K562 (cell line): ENCODE results near the gene MLLT11. TPM values are rescaled to one million over a fixed set of nuclear protein-coding genes. Genes with fewer than 3 reads are reported as not detected.

ENCODE experiments used
- GABPB1 ChIP-seq: sonication (generic); formaldehyde crosslinking; IDR thresholded peaks from 2 replicates; pipeline ENCODE4 v1.8.0; 2022; ENCODE audit warnings: mild to moderate bottlenecking, missing genetic modification reagents
- KLF1 ChIP-seq: fragments of 450-650 bp; IDR thresholded peaks from 2 replicates; pipeline ENCODE4 v1.6.1; 2016; ENCODE audit warnings: missing genetic modification characterization, missing compliant biosample characterization
- KLF6 ChIP-seq: fragments of 250-450 bp; sonication (Bioruptor Pico); IDR thresholded peaks from 2 replicates; pipeline ENCODE4 v1.4.0; 2020; ENCODE audit warnings: mild to moderate bottlenecking, moderate library complexity, borderline replicate concordance
- RBM39 ChIP-seq: fragments of 200-400 bp; formaldehyde crosslinking; optimal IDR thresholded peaks from 2 replicates; pipeline ENCODE3; 2018; ENCODE audit warnings: low read depth, low read length
- TAF15 ChIP-seq: fragments of 200-400 bp; formaldehyde crosslinking; IDR thresholded peaks from 2 replicates; pipeline ENCODE4 v1.6.1; 2017; ENCODE audit warnings: mild to moderate bottlenecking, low read depth, low read length, moderate library complexity
- TEAD2 ChIP-seq: fragments of 450-650 bp; IDR thresholded peaks from 2 replicates; pipeline ENCODE4 v1.6.1; 2016; ENCODE audit warnings: missing genetic modification characterization, control low read depth, missing compliant biosample characterization
- ZNF140 ChIP-seq: fragments of 250-450 bp; sonication (Bioruptor Pico); IDR thresholded peaks from 2 replicates; pipeline ENCODE4 v1.8.0; 2021; ENCODE audit warnings: moderate library complexity, mild to moderate bottlenecking, inconsistent platforms
- polyA plus RNA-seq, 8 experiments: library from polyadenylated mRNA; depleted of rRNA in 4 of 8; stranded (reverse) in 5 of 8; unstranded in 3 of 8; fragments of >200 nt; fragmentation: Nextera tagmentation in 2 of 8; fragmentation: Illumina TruSeq in 1 of 8; extraction: Ambion mirVana in 2 of 8; extraction: Trizol in 1 of 8; gene quantifications; 2 replicates each; pipeline versions ENCODE4 v1.2.1 to v1.2.3, GENCODE V29; 2011 to 2014; ENCODE audit warnings: inconsistent platforms in 1 of 8, missing spikeins in 1 of 8
- total RNA-seq, 7 experiments: library from RNA; depleted of rRNA in 6 of 7; stranded (reverse); fragments of >200 nt in 6 of 7; fragmentation: Illumina TruSeq in 2 of 7; extraction: Trizol in 2 of 7; gene quantifications; 2 replicates each; pipeline versions ENCODE4 v1.2.1 to v1.2.3, GENCODE V29; 2011 to 2021; ENCODE audit warnings: low replicate concordance in 1 of 7
- TF ChIP-seq, protein P1 (sequence below): fragments of 450-650 bp; IDR thresholded peaks from 2 replicates; pipeline ENCODE4 v1.6.1; 2016; ENCODE audit warnings: missing biosample characterization, missing genetic modification characterization
- TF ChIP-seq, protein P2 (sequence below): fragments of 250-450 bp; sonication (Bioruptor Pico); IDR thresholded peaks from 2 replicates; pipeline ENCODE4 v1.8.0; 2022; ENCODE audit warnings: moderate library complexity, mild to moderate bottlenecking, inconsistent platforms
- TF ChIP-seq, protein P3 (sequence below): fragments of 250-450 bp; sonication (Bioruptor Pico); IDR thresholded peaks from 2 replicates; pipeline ENCODE4 v1.8.0; 2021; ENCODE audit warnings: mild to moderate bottlenecking, moderate library complexity
- TF ChIP-seq, protein P4 (sequence below): fragments of 250-450 bp; sonication (Bioruptor Pico); IDR thresholded peaks from 2 replicates; pipeline ENCODE4 v1.5.0; 2021; ENCODE audit warnings: mild to moderate bottlenecking, borderline replicate concordance
- TF ChIP-seq, protein P5 (sequence below), 2 experiments: fragments of 450-650 bp; IDR thresholded peaks; 2 replicates each; pipeline ENCODE4 v1.6.1; 2016
- TF ChIP-seq, protein P6 (sequence below): fragments of 450-650 bp; formaldehyde crosslinking; IDR thresholded peaks from 2 replicates; pipeline ENCODE4 v1.4.0; 2022; ENCODE audit warnings: mild to moderate bottlenecking, moderate library complexity
- TF ChIP-seq, protein P7 (sequence below): sonication (generic); formaldehyde crosslinking; IDR thresholded peaks from 2 replicates; pipeline ENCODE4 v1.8.0; 2022; ENCODE audit warnings: missing genetic modification reagents, mild to moderate bottlenecking, borderline replicate concordance

The MLLT11 gene
- total and polyA plus RNA-seq, 9 of the 15 experiments (the other 6 are each of a cell fraction or from before 2014, with no cell fraction given) = 12.1 to 91.0 (median 22.0) TPM

DNA sequence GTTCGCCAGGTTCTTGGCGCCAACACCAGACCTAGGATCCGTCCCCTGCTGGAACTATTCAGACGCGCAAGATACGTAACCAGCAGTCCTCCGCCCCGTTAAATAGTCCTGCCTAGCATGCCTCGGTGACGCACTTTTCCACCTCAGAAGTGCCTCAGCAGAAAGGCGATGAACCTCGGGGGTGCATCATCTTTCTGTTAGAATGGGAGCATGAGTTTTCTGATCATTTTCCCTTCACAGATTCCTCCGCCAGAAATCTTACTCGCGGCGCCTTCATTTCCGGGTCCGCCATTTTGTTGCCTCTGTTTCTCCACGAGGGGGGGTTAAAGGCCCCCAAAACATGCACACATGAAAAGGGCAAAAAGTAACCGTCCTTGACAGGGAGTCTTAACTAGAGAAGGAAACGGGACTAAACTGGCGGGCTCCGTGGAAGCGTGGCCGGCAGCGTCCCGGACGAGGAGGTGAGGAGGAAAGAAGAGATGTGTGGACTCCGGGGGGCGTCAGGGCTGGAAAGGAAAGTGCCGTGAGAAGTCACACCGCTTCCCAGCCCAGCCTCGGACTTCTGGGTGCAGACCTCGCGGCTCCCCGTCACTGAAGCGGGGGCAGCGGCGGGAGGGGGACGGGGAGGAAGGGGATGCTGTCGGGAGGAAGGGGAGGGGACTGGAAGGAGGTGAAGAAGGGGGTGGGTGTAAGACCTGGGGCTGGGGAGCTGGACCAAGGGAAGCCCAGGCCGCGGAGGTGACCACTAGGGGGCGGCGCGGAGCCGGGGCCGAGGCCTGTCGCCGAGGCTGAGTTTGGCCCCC is 10.5 kb downstream of the MLLT11 start, which contains the start of gene GABPB2 (continued):
- TF ChIP-seq, protein P1, sequence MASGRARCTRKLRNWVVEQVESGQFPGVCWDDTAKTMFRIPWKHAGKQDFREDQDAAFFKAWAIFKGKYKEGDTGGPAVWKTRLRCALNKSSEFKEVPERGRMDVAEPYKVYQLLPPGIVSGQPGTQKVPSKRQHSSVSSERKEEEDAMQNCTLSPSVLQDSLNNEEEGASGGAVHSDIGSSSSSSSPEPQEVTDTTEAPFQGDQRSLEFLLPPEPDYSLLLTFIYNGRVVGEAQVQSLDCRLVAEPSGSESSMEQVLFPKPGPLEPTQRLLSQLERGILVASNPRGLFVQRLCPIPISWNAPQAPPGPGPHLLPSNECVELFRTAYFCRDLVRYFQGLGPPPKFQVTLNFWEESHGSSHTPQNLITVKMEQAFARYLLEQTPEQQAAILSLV = no peak; the same call in none of the 2 replicates
- TF ChIP-seq, protein P2, sequence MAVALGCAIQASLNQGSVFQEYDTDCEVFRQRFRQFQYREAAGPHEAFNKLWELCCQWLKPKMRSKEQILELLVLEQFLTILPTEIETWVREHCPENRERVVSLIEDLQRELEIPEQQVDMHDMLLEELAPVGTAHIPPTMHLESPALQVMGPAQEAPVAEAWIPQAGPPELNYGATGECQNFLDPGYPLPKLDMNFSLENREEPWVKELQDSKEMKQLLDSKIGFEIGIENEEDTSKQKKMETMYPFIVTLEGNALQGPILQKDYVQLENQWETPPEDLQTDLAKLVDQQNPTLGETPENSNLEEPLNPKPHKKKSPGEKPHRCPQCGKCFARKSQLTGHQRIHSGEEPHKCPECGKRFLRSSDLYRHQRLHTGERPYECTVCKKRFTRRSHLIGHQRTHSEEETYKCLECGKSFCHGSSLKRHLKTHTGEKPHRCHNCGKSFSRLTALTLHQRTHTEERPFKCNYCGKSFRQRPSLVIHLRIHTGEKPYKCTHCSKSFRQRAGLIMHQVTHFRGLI (CRISPR knock-in tag) = no peak
- TF ChIP-seq, protein P3, sequence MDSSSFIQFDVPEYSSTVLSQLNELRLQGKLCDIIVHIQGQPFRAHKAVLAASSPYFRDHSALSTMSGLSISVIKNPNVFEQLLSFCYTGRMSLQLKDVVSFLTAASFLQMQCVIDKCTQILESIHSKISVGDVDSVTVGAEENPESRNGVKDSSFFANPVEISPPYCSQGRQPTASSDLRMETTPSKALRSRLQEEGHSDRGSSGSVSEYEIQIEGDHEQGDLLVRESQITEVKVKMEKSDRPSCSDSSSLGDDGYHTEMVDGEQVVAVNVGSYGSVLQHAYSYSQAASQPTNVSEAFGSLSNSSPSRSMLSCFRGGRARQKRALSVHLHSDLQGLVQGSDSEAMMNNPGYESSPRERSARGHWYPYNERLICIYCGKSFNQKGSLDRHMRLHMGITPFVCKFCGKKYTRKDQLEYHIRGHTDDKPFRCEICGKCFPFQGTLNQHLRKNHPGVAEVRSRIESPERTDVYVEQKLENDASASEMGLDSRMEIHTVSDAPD (CRISPR knock-in tag) = no peak
- TF ChIP-seq, protein P4, sequence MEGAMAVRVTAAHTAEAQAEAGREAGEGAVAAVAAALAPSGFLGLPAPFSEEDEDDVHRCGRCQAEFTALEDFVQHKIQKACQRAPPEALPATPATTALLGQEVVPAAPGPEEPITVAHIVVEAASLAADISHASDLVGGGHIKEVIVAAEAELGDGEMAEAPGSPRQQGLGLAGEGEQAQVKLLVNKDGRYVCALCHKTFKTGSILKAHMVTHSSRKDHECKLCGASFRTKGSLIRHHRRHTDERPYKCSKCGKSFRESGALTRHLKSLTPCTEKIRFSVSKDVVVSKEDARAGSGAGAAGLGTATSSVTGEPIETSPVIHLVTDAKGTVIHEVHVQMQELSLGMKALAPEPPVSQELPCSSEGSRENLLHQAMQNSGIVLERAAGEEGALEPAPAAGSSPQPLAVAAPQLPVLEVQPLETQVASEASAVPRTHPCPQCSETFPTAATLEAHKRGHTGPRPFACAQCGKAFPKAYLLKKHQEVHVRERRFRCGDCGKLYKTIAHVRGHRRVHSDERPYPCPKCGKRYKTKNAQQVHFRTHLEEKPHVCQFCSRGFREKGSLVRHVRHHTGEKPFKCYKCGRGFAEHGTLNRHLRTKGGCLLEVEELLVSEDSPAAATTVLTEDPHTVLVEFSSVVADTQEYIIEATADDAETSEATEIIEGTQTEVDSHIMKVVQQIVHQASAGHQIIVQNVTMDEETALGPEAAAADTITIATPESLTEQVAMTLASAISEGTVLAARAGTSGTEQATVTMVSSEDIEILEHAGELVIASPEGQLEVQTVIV (CRISPR knock-in tag) = no peak
- TF ChIP-seq, protein P5, sequence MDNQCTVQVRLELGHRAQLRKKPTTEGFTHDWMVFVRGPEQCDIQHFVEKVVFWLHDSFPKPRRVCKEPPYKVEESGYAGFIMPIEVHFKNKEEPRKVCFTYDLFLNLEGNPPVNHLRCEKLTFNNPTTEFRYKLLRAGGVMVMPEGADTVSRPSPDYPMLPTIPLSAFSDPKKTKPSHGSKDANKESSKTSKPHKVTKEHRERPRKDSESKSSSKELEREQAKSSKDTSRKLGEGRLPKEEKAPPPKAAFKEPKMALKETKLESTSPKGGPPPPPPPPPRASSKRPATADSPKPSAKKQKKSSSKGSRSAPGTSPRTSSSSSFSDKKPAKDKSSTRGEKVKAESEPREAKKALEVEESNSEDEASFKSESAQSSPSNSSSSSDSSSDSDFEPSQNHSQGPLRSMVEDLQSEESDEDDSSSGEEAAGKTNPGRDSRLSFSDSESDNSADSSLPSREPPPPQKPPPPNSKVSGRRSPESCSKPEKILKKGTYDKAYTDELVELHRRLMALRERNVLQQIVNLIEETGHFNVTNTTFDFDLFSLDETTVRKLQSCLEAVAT (IDR thresholded peaks at IDR 0.05) = peak; percentile 54 to 87; a peak in 3 of 4 replicates
- TF ChIP-seq TAF15 = no peak
- TF ChIP-seq KLF6 = peak; percentile 69; the same call in 1 of the 2 replicates
- TF ChIP-seq GABPB1 (CRISPR knock-in tag) = peak; percentile 85
- TF ChIP-seq ZNF140 (CRISPR knock-in tag) = no peak
- TF ChIP-seq RBM39 = peak; percentile 88
- TF ChIP-seq, protein P6, sequence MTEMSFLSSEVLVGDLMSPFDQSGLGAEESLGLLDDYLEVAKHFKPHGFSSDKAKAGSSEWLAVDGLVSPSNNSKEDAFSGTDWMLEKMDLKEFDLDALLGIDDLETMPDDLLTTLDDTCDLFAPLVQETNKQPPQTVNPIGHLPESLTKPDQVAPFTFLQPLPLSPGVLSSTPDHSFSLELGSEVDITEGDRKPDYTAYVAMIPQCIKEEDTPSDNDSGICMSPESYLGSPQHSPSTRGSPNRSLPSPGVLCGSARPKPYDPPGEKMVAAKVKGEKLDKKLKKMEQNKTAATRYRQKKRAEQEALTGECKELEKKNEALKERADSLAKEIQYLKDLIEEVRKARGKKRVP (CRISPR knock-in tag) = no peak
- TF ChIP-seq KLF1 (tag) = peak; percentile 67; the same call in 1 of the 2 replicates
- TF ChIP-seq, protein P7, sequence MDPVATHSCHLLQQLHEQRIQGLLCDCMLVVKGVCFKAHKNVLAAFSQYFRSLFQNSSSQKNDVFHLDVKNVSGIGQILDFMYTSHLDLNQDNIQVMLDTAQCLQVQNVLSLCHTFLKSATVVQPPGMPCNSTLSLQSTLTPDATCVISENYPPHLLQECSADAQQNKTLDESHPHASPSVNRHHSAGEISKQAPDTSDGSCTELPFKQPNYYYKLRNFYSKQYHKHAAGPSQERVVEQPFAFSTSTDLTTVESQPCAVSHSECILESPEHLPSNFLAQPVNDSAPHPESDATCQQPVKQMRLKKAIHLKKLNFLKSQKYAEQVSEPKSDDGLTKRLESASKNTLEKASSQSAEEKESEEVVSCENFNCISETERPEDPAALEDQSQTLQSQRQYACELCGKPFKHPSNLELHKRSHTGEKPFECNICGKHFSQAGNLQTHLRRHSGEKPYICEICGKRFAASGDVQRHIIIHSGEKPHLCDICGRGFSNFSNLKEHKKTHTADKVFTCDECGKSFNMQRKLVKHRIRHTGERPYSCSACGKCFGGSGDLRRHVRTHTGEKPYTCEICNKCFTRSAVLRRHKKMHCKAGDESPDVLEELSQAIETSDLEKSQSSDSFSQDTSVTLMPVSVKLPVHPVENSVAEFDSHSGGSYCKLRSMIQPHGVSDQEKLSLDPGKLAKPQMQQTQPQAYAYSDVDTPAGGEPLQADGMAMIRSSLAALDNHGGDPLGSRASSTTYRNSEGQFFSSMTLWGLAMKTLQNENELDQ (CRISPR knock-in tag) = no peak
- 0 out of 2 replicates have a peak, but pooled peaks have one; percentile 40 for TF ChIP-seq TEAD2 (tag)
